Measurements from ENCODE around the gene MARCHF4. TPM values are rescaled to one million over a fixed set of nuclear protein-coding genes. Genes with fewer than 3 reads are reported as not detected.

MARCHF4 gene
- total RNA-seq, 2 experiments from 2014 or later: not detected

- H3K4me1 ChIP-seq (ENCODE audit: insufficient read depth, low read length): peaks cover 12% of the 10 kb centered on the region
- CTCF ChIA-PET: no interaction called here
- no peak overlapping the region for H3K27ac ChIP-seq (ENCODE audit: low read depth in 1 of 2, low read length in 2 of 2)
- H3K36me3 ChIP-seq (ENCODE audit: insufficient read depth, low read length): peaks cover 50% of the 10 kb centered on the region
- Mint-ChIP-seq H3K27me3 (no peaks in the 10 kb centered on the region), H3K4me1 (ENCODE audit: low read depth) (peaks cover 40% of the 10 kb centered on the region), H3K36me3 (ENCODE audit: low read depth) (peaks cover 86% of the 10 kb centered on the region), H3K9me3 (no peaks in the 10 kb centered on the region), H3K4me3 (no peak overlapping the region), H3K27ac (no peak overlapping the region)
- no peak for ATAC-seq (ENCODE audit: poor library complexity)
- no peak overlapping the region for H3K4me3 ChIP-seq (ENCODE audit: low read length)
- DNase-seq: no peak
- no peaks in the 10 kb centered on the region for H3K9me3 ChIP-seq (ENCODE audit: control insufficient read depth in 1 of 2, insufficient read depth in 1 of 2, low read length in 2 of 2)
- intact Hi-C loops (cut with DNase I, micrococcal nuclease): no loop called here
- TF ChIP-seq, protein P1, sequence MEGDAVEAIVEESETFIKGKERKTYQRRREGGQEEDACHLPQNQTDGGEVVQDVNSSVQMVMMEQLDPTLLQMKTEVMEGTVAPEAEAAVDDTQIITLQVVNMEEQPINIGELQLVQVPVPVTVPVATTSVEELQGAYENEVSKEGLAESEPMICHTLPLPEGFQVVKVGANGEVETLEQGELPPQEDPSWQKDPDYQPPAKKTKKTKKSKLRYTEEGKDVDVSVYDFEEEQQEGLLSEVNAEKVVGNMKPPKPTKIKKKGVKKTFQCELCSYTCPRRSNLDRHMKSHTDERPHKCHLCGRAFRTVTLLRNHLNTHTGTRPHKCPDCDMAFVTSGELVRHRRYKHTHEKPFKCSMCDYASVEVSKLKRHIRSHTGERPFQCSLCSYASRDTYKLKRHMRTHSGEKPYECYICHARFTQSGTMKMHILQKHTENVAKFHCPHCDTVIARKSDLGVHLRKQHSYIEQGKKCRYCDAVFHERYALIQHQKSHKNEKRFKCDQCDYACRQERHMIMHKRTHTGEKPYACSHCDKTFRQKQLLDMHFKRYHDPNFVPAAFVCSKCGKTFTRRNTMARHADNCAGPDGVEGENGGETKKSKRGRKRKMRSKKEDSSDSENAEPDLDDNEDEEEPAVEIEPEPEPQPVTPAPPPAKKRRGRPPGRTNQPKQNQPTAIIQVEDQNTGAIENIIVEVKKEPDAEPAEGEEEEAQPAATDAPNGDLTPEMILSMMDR (IDR thresholded peaks at IDR 0.05): no peak
- POLR2A ChIA-PET: no interaction called here
- no peaks in the 10 kb centered on the region for H3K27me3 ChIP-seq (ENCODE audit: control insufficient read depth in 1 of 2, insufficient read depth in 2 of 2, low read length in 2 of 2)
These were observed 44.5 kb upstream of the MARCHF4 start for GRCh38 chr2:216416571-216417307.

- Mint-ChIP-seq H3K36me3 (ENCODE audit: low read depth) (peaks cover 74% of the 10 kb centered on the region), H3K4me3 (no peak overlapping the region)
These were observed 43.3 kb upstream of the MARCHF4 start for GRCh38 chr2:216415541-216415940.

GRCh38 chr2:216414772-216415319, 42.6 kb upstream of the MARCHF4 start:
- Mint-ChIP-seq H3K27ac (no peak overlapping the region), H3K9me3 (no peaks in the 10 kb centered on the region), H3K4me1 (ENCODE audit: low read depth) (peaks cover 43% of the 10 kb centered on the region), H3K4me3 (peak overlapping the region; percentile 72), H3K36me3 (ENCODE audit: low read depth) (peaks cover 67% of the 10 kb centered on the region), H3K27me3 (no peaks in the 10 kb centered on the region)
- intact Hi-C loops (cut with DNase I, micrococcal nuclease): loop anchor here (2.0 to 5.0 kb wide), 4 partner anchors 63 to 1103 kb away; partner anchors contain the start of gene ATIC (in 1 of the 2)
- DNase-seq: no peak
- no peak for ATAC-seq (ENCODE audit: poor library complexity)
- ChIA-PET POLR2A (interaction anchor here (1.2 kb wide), 1 partner anchor 84 kb away, joined by 4 read pairs; the partner anchor contains the start of gene RPL37A), CTCF (no interaction called here)
- H3K4me1 ChIP-seq (ENCODE audit: insufficient read depth, low read length): peaks cover 13% of the 10 kb centered on the region
- no peaks in the 10 kb centered on the region for H3K27me3 ChIP-seq (ENCODE audit: control insufficient read depth in 1 of 2, insufficient read depth in 2 of 2, low read length in 2 of 2)
- peaks cover 34% of the 10 kb centered on the region for H3K36me3 ChIP-seq (ENCODE audit: insufficient read depth, low read length)
- TF ChIP-seq, protein P1 (IDR thresholded peaks at IDR 0.05): no peak
- H3K27ac ChIP-seq (ENCODE audit: low read depth in 1 of 2, low read length in 2 of 2): no peak overlapping the region
- no peak overlapping the region for H3K4me3 ChIP-seq (ENCODE audit: low read length)
- no peaks in the 10 kb centered on the region for H3K9me3 ChIP-seq (ENCODE audit: control insufficient read depth in 1 of 2, insufficient read depth in 1 of 2, low read length in 2 of 2)

More at GRCh38 chr2:216415541-216415940, 43.3 kb upstream of the MARCHF4 start:
- no peaks in the 10 kb centered on the region for H3K27me3 ChIP-seq (ENCODE audit: control insufficient read depth in 1 of 2, insufficient read depth in 2 of 2, low read length in 2 of 2)
- ATAC-seq (ENCODE audit: poor library complexity) (no peak), DNase-seq (no peak)
- H3K9me3 ChIP-seq (ENCODE audit: control insufficient read depth in 1 of 2, insufficient read depth in 1 of 2, low read length in 2 of 2): no peaks in the 10 kb centered on the region
- TF ChIP-seq, protein P1 (IDR thresholded peaks at IDR 0.05): no peak
- peaks cover 13% of the 10 kb centered on the region for H3K4me1 ChIP-seq (ENCODE audit: insufficient read depth, low read length)
- no peak overlapping the region for H3K27ac ChIP-seq (ENCODE audit: low read depth in 1 of 2, low read length in 2 of 2)
- Mint-ChIP-seq H3K27ac (no peak overlapping the region), H3K9me3 (no peaks in the 10 kb centered on the region), H3K4me1 (ENCODE audit: low read depth) (peaks cover 43% of the 10 kb centered on the region), H3K27me3 (no peaks in the 10 kb centered on the region)
- intact Hi-C loops (cut with DNase I, micrococcal nuclease): loop anchor here in 1 of 2 experiments (2.0 kb wide), 1 partner anchor 309 kb away; no protein-coding TSS in a partner anchor
- POLR2A ChIA-PET: interaction anchor here (1.2 kb wide), 1 partner anchor 83 kb away, joined by 4 read pairs; the partner anchor contains the start of gene RPL37A
- H3K36me3 ChIP-seq (ENCODE audit: insufficient read depth, low read length): peaks cover 40% of the 10 kb centered on the region
- no peak overlapping the region for H3K4me3 ChIP-seq (ENCODE audit: low read length)
- CTCF ChIA-PET: no interaction called here

Data from CD4-positive, alpha-beta T cell (primary cell).